HG03575 (cell line): ENCODE measurements around the gene ZNF536.
"Not testable (repeated sequence)": the region's sequence is repeated elsewhere in the genome, so short reads cannot be mapped to it uniquely, and the experiment has no call there.

Source experiments
- ATAC-seq: cut with Tn5 transposase; IDR thresholded peaks from one replicate; pipeline ENCODE4 v1.9.1; 2021; ENCODE audit not compliant: unreplicated experiment, insufficient number of reproducible peaks, low FRiP score; ENCODE audit errors: extremely low read depth

Gene ZNF536

GRCh38 chr19:30379841-30380610, 7.8 kb downstream of the ZNF536 start:
- ATAC-seq, result no peak

GRCh38 chr19:30381366-30381765, 9.2 kb downstream of the ZNF536 start:
- no peak for ATAC-seq

- no peak for ATAC-seq
Observed at GRCh38 chr19:30385174-30385573, 13.0 kb downstream of the ZNF536 start.

DNA sequence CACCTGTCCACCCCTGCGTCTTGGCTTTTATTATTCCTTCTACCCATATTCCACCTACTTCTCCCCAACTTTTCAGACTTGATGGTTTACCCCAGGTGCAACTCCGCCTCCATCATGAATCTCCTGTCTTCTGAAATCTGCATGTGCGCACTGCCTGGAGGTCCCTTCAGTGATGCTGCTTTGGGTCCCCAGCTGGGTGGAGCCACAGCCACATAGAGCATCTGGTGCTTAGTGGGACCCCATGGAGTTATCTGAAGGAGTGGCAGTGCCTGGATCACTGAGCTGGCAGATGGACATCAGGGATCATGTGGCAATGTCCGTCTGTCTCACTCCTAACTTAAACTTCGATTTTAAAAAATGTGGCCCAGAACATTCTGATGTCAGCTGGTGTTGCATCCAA, 13.5 kb downstream of the ZNF536 start:
- ATAC-seq, result no peak

DNA sequence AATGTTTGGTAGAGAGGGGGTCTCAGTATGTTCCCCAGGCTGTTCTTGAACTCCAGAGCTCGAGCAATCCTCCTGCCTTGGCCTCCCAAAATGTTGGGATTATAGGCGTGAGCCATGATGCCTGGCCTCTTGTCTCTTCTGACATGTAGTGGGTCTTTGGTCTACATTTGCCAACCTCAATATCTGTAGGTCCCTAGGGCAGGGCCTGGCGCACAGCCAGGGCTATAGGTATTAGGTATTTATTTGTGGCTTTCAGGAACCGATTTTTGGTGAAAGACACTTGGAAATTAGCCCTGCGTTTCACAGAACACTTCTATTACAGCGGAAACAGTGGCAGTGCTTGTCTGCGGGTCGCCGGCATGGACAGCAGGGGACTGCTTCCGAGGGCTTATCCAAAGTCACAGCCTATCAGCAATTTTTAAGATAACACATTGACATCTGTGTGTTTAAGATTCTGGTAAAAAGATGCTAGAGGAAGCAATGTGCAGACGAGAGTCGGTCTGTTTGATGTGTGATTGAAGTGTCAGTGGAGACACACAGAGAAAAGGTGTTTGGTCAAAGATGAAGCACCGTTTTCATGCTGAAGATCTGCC, 14.5 kb downstream of the ZNF536 start:
- no peak for ATAC-seq

- ATAC-seq, result no peak
Observed at GRCh38 chr19:30387311-30388115, 15.3 kb downstream of the ZNF536 start.

GRCh38 chr19:30388327-30388726, 16.1 kb downstream of the ZNF536 start:
- no peak for ATAC-seq

GRCh38 chr19:30388819-30389218, 16.6 kb downstream of the ZNF536 start:
- no peak for ATAC-seq

- no peak for ATAC-seq
Observed at GRCh38 chr19:30390356-30390988, 18.3 kb downstream of the ZNF536 start.

- no peak for ATAC-seq
Observed at GRCh38 chr19:30391052-30391451, 18.9 kb downstream of the ZNF536 start.

GRCh38 chr19:30391554-30392551, 19.7 kb downstream of the ZNF536 start:
- no peak for ATAC-seq

DNA sequence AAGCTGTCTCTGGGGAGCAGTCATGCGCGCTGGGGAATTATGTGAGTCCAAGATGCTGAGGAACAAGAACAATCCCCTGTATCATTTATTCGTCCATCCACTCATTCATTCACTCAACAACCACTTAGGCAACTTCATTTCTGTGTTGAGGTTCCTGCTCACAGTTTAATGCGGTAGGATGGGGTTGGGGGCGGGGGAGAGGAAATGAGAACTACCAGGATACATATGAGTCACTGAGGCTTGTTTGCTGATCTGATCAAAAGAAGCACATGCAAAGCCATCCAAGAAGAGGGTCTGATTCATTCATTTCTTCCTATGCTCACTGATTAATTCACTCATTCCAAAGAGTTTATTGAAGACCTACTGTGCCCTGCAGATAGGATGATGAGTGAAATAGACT, 20.9 kb downstream of the ZNF536 start:
- ATAC-seq, result no peak

DNA sequence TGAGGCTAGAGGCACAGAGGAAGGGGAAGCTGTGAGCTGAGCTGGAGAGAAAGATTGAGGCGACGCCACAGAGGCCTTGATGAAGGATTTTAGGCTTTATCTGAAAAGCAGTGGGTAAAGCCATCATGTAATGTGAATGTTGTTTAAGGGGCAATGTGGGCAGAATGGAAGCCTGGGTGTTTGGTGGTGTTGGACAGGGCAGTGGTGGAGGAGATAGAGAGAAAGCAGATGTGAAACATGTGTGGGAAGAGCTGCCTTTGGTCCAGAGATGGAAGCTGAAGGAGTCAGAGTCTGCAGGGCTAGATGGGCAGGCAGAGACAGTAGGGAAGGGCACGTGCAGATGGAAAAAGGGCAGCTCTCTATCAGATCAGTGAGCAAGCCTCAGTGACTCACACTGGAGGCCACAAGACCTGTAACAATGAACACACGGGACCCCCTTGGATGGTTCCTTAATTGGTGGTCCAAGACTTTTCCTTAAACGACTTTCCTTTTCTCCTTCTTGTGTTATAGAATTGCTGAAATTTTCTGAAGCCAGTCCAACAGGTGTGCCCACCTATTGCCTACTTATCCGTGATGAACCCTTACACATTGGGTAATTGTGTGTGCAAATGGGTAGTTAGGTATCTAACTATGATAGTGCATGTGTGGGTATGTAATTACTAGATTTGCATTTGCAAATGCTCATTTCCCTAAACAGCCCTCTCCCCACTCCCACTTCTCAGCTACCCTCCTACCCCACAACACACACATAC, 21.7 kb downstream of the ZNF536 start:
- ATAC-seq, result no peak

DNA sequence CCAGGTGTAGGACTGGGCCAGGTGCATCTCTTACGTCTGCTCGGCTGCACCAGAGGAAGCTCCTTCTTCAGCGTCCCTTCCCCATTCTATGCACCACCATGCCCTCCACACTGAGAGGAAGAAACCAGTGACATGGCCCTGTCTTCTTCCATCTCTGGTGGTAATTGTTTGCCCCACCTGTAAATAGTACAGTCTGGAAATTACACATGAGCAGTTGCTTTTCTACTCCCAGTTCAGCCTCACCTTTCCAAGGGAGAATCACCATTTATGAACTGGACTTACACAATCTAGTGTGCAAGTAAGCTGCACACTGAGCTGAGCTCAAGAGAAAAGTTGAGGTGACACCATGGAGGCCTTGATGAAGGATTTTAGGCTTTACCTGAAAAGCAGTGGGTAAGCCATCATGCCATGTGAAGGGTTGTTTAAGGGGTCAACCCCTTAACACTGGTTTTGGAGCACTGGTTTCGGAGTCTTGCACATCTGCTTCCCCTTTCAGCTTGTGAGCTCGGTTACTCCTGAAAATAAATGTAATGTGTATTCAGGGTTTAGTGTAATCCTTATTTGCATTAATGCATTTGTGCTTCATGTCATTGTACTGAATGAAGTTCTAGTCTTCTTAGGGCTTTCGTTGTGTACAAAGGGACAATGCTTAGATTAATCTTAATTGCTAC, 22.4 kb downstream of the ZNF536 start:
- ATAC-seq, result no peak

DNA sequence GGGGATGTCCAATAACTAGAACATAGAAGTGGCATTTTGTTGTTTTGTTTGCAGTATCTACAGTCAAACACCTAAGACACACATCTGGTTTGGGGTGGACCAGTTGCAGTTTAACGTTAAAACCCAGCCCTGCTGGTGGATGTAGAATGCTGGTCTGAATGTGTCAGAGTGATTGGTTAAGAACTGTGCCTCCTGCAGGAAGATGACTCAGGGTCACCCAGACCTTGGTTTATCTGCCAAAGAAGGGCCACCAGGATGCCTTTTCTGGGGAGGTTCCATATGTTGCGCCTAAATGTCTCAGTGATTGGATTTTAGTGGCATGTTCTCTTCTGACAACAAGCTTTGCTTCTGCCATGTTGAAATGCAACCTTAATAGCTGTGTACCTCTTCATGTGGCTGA, 23.1 kb downstream of the ZNF536 start:
- no peak for ATAC-seq

- not testable (repeated sequence) for ATAC-seq
Observed at GRCh38 chr19:30398539-30398938, 26.4 kb downstream of the ZNF536 start.

- no peak for ATAC-seq
Observed at GRCh38 chr19:30401956-30402355, 29.8 kb downstream of the ZNF536 start.
